ENCODE results near the gene C9orf152.

DNA sequence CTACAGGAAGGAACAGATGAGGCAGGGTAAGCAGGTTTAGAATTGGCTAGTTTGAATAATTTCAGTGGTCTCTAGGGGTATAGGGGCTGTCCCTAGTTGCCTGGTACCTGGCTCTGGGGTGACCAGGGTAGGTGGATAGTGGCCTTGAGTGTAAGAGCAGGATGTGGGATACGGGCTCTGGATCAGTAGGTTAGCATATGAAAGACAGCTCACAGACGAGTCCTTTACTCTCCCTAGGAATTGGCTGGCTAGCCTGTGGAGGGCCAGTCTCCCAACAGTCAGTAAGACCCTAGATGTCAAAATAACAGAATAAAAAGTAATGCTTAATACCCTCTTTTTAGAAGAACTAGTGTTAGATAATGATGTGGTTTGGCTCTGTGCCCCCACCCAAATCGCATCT lies 16.6 kb upstream of the C9orf152 start:
- TF ChIP-seq, protein P1, sequence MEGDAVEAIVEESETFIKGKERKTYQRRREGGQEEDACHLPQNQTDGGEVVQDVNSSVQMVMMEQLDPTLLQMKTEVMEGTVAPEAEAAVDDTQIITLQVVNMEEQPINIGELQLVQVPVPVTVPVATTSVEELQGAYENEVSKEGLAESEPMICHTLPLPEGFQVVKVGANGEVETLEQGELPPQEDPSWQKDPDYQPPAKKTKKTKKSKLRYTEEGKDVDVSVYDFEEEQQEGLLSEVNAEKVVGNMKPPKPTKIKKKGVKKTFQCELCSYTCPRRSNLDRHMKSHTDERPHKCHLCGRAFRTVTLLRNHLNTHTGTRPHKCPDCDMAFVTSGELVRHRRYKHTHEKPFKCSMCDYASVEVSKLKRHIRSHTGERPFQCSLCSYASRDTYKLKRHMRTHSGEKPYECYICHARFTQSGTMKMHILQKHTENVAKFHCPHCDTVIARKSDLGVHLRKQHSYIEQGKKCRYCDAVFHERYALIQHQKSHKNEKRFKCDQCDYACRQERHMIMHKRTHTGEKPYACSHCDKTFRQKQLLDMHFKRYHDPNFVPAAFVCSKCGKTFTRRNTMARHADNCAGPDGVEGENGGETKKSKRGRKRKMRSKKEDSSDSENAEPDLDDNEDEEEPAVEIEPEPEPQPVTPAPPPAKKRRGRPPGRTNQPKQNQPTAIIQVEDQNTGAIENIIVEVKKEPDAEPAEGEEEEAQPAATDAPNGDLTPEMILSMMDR (IDR thresholded peaks at IDR 0.05) = no peak
- TF ChIP-seq POLR2A (IDR thresholded peaks at IDR 0.05) = no peak

All from esophagus squamous epithelium (tissue), 4 donors.